ENCODE results near the gene CELSR3. TPM values are rescaled to one million over a fixed set of nuclear protein-coding genes. Genes with fewer than 3 reads are reported as not detected.

CELSR3 gene
- total RNA-seq, 4 donors from 2014 or later = 0.33 to 0.75 (median 0.48) TPM

DNA sequence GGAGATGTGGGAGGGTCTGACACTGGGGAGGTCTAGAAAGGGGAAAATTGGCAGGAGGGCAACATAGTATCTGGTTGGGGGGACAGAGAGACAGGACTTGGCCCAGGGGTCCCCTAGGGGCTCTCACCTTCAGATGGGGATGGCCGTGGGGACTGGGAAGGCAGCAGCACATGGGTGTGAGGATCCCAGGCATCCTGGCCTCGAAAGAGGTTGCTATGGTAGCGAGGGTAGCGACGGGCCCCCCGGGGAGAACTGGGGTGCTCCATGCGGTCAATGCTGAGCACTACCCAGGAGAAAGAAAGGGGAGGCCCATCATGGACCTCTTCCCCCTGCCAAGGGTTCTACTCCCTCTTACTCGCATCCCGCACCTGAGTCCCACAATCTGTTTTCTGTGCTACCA is 15.0 kb downstream of the CELSR3 start:
- no peak for TF ChIP-seq CTCF (IDR thresholded peaks at IDR 0.05; ENCODE audit: low read depth)

DNA sequence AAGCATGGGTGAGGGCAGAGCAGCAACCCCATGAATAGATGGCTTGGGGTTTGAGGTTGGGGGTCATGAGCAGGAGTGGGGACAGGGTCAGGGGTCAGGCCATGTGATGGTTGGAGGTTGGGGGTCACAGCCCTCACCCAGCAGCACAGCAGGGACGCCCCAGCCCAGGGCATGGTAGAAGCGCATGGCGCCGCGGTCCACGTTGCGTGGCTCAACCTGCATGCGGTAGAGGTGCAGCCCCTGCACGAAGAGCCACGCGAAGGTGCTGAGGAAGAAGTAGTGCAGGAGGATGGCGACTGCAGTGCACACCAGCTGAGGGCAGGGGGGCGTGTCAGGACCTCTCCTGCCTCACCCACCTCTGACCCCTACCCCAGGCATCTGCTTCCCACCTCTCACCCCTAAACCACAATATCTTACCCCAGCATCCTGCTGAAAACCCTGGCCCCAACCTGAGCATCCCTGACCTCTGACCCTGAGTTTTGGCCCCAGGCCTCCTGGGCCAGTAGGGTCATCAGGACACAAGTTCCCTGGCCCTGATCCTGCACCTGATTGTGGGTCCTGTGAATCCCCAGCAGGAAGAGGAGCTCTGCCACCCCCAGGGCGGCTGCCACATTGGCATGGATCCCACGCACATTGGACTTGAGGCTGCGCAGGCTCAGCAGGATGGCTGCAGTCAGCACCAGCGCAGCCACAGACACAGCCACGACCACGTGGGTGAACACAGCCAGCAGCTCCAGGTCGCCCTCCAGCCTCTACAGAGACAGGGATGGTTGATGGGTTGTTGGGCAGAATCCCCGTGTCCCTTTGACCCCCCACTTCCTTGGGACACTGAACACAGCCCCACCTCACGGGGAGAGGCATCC is 17.6 kb downstream of the CELSR3 start:
- TF ChIP-seq CTCF (IDR thresholded peaks at IDR 0.05; ENCODE audit: low read depth) = no peak

DNA sequence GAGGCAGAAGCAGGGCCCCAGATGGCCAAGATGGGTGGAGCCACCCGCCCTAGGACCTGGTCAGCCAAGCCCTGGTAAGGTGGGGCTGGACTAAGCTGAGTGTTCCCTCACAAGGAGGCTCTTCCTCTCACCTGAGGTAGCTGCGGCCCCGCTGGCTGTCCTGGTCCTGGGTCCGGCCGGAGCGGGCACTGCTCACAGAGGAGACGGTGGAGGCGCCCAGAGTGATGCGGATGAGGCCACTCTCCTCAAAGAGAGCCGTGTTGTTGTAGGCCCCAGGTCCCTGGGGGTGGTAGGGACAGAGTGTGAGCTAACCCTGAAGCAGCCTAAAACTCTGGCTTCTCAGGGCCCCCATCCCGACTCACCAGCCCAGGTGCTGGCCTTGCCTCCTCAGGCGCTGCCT is 20.1 kb downstream of the CELSR3 start:
- TF ChIP-seq CTCF (IDR thresholded peaks at IDR 0.05; ENCODE audit: low read depth) = no peak

DNA sequence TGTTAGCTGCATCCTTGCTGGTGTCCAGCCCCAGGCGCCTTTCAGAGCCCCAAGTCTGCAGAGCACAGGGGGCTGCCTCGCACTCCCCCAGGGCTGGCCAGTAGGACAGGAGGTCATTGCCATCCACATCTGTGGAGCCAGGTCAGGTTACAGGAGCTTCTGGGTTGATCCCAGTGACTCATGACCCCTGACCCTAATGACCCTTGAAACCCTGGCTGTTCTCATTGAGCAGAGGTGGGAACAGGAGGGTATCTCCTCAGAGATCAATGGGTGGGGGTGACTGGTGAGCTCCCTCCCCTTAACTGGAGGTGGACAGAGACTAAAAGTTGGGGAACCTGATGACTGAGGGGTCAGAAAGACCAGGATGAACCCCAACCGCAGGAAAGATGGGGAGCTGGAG is 21.3 kb downstream of the CELSR3 start:
- no peak for TF ChIP-seq CTCF (IDR thresholded peaks at IDR 0.05; ENCODE audit: low read depth)

GRCh38 chr3:48639944-48640606 is 22.6 kb downstream of the CELSR3 start:
- TF ChIP-seq CTCF (IDR thresholded peaks at IDR 0.05; ENCODE audit: low read depth) = no peak

- TF ChIP-seq CTCF (IDR thresholded peaks at IDR 0.05; ENCODE audit: low read depth) = no peak
These were observed 25.4 kb downstream of the CELSR3 start for GRCh38 chr3:48637305-48637704.

DNA sequence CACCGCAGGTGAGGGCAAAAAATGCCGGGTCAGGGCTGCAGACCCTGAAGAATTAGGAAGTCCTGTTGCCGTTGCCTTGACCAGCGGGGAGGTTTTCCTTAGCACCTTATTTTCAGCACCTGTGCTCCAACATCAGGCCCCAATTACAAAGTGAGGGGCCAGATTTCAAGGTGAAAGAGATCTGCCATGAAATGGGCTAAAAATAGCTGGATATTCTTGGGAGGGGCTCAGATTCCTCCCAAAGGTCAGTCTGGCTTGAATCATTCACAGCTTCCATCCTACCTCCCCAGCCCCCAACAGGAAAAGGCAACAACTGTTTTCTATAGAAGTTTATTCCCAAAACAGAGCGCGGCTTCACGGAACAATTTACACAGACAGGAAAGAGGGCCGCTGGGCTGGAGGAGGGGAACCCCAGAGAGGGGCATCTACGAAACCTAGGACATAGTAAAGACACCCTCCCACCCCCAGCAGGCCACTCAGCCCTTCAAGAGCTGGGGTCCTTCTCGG is 26.5 kb downstream of the CELSR3 start:
- no peak for TF ChIP-seq CTCF (IDR thresholded peaks at IDR 0.05; ENCODE audit: low read depth)

Measured in subcutaneous adipose tissue (tissue), 4 donors.